GM19452 (cell line): ENCODE data around the gene SLC10A7.
A peak's percentile ranks its signal among the peaks of the same experiment; 100 is the strongest.
"Not testable (repeated sequence)": the region's sequence is repeated elsewhere in the genome, so short reads cannot be mapped to it uniquely, and the experiment has no call there.

Source experiments
- ATAC-seq: cut with Tn5 transposase; IDR thresholded peaks from one replicate; pipeline ENCODE4 v1.9.1; 2021; ENCODE audit not compliant: unreplicated experiment

Gene SLC10A7

GRCh38 chr4:146368209-146368608, 153.5 kb downstream of the SLC10A7 start:
- no peak for ATAC-seq

- ATAC-seq, result no peak
Measured at GRCh38 chr4:146367347-146367746, 154.4 kb downstream of the SLC10A7 start.

- ATAC-seq, result no peak
Measured at GRCh38 chr4:146359771-146360170, 162.0 kb downstream of the SLC10A7 start.

- ATAC-seq, result not testable (repeated sequence)
Measured at GRCh38 chr4:146350114-146350513, 171.6 kb downstream of the SLC10A7 start.

GRCh38 chr4:146349306-146349705, 172.4 kb downstream of the SLC10A7 start:
- ATAC-seq, result no peak

- ATAC-seq, result no peak
Measured at GRCh38 chr4:146347822-146348221, 173.9 kb downstream of the SLC10A7 start.

- no peak for ATAC-seq
Measured at GRCh38 chr4:146346276-146346675, 175.5 kb downstream of the SLC10A7 start.

GRCh38 chr4:146343776-146344175, 178.0 kb downstream of the SLC10A7 start:
- no peak for ATAC-seq

GRCh38 chr4:146343199-146343598, 178.5 kb downstream of the SLC10A7 start:
- peak; percentile 82 for ATAC-seq

- no peak for ATAC-seq
Measured at GRCh38 chr4:146342600-146343192, 179.0 kb downstream of the SLC10A7 start.

- ATAC-seq, result no peak
Measured at GRCh38 chr4:146340798-146341197, 180.9 kb downstream of the SLC10A7 start.

GRCh38 chr4:146338512-146338911, 183.2 kb downstream of the SLC10A7 start:
- no peak for ATAC-seq

GRCh38 chr4:146336410-146336807, 185.3 kb downstream of the SLC10A7 start:
- ATAC-seq, result no peak

- no peak for ATAC-seq
Measured at GRCh38 chr4:146335763-146336409, 185.9 kb downstream of the SLC10A7 start.

GRCh38 chr4:146334862-146335449, 186.8 kb downstream of the SLC10A7 start:
- ATAC-seq, result no peak

GRCh38 chr4:146333895-146334262, 187.9 kb downstream of the SLC10A7 start:
- peak; percentile 3 for ATAC-seq

- peak; percentile 92 for ATAC-seq
Measured at GRCh38 chr4:146333187-146333894, 188.4 kb downstream of the SLC10A7 start.

GRCh38 chr4:146330392-146330791, 191.3 kb downstream of the SLC10A7 start:
- ATAC-seq, result no peak

GRCh38 chr4:146329050-146329716, 192.6 kb downstream of the SLC10A7 start:
- ATAC-seq, result no peak

GRCh38 chr4:146327859-146328650, 193.7 kb downstream of the SLC10A7 start:
- no peak for ATAC-seq

GRCh38 chr4:146318894-146319293, 202.8 kb downstream of the SLC10A7 start:
- ATAC-seq, result no peak
